ENCODE measurements around the gene HSPBP1. TPM values are rescaled to one million over a fixed set of nuclear protein-coding genes. Genes with fewer than 3 reads are reported as not detected.

The HSPBP1 gene
- total and polyA plus RNA-seq, 7 donors: 23.0 to 98.2 (median 34.0) TPM

DNA sequence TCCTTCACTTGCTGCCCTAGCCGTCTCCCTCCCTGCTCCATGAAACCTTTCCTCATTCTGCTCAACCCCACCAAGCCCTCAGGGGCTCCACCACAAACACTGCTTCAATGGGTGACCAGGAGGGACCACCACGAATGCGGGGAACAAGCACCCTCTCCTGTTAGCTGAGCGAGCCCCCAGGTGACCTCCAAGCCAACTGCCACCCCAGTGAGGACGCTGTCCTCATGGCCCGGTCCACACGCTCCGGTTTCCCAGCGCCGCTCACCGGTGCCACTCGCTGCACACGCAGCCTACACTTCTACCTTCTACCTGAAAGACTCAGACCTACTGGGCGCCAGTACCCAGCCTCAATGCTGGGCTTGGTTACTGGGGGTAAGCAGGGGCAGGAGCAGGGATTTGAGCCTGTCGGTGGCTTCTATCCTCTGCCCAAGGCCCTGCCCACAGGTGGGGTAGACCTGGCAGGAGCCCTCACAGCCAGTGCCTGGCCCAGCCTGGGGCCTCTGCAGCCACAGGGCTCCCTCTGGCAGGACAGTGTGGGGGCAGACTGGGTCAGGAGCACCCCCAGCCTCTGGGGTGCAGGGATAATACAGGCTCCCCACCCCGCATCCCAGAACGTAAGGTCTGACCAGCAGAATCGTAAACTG lies 50.6 kb downstream of the HSPBP1 start:
- Histone ChIP-seq H3K27ac (no peak overlapping the region), H3K27me3 (ENCODE audit: insufficient read depth in 3 of 3, low read length in 2 of 3) (no peaks in the 10 kb centered on the region), H3K4me3 (no peak overlapping the region), H3K9me3 (no peaks in the 10 kb centered on the region), H3K4me1 (no peaks in the 10 kb centered on the region), H3K36me3 (ENCODE audit: insufficient read depth in 1 of 2, low read depth in 1 of 2) (peaks cover 6 to 76% of the 10 kb centered on the region in 2 donors)
- no peak for ATAC-seq
- TF ChIP-seq, protein P1, sequence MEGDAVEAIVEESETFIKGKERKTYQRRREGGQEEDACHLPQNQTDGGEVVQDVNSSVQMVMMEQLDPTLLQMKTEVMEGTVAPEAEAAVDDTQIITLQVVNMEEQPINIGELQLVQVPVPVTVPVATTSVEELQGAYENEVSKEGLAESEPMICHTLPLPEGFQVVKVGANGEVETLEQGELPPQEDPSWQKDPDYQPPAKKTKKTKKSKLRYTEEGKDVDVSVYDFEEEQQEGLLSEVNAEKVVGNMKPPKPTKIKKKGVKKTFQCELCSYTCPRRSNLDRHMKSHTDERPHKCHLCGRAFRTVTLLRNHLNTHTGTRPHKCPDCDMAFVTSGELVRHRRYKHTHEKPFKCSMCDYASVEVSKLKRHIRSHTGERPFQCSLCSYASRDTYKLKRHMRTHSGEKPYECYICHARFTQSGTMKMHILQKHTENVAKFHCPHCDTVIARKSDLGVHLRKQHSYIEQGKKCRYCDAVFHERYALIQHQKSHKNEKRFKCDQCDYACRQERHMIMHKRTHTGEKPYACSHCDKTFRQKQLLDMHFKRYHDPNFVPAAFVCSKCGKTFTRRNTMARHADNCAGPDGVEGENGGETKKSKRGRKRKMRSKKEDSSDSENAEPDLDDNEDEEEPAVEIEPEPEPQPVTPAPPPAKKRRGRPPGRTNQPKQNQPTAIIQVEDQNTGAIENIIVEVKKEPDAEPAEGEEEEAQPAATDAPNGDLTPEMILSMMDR (IDR thresholded peaks at IDR 0.05): no peak
- intact Hi-C loops (cut with DNase I): no loop called here
- 93 to 95% (median 94%) methylated on average over 18 of the region's 18 CpGs for WGBS, 3 donors
- DNase-seq: no peak

GRCh38 chr19:55228403-55229031 lies 51.4 kb downstream of the HSPBP1 start, which contains the start of gene TMEM86B:
Gene TMEM86B (minus strand): TSS chr19:55228763. CDS start chr19:55228741, 22 bp downstream.
- TF ChIP-seq, protein P1 (IDR thresholded peaks at IDR 0.05): no peak
- Histone ChIP-seq H3K9me3 (no peaks in the 10 kb centered on the region), H3K4me3 (no peak within 1 kb of the TSS), H3K27ac (no peak within 1 kb of the TSS), H3K4me1 (no peaks in the 10 kb centered on the region), H3K27me3 (ENCODE audit: insufficient read depth in 3 of 3, low read length in 2 of 3) (no peaks in the 10 kb centered on the region), H3K36me3 (ENCODE audit: insufficient read depth in 1 of 2, low read depth in 1 of 2) (peaks cover 6 to 68% of the 10 kb centered on the region in 2 donors)
- intact Hi-C loops (cut with DNase I): no loop called here
- WGBS, 3 donors: 84 to 89% (median 88%) methylated on average over 11 to 12 of the region's 12 CpGs
- ATAC-seq: no peak
- DNase-seq: no peak

- Histone ChIP-seq H3K4me3 (no peak overlapping the region), H3K27ac (no peak overlapping the region), H3K36me3 (ENCODE audit: insufficient read depth in 1 of 2, low read depth in 1 of 2) (peaks cover 6 to 63% of the 10 kb centered on the region in 2 donors), H3K4me1 (no peaks in the 10 kb centered on the region), H3K27me3 (ENCODE audit: insufficient read depth in 3 of 3, low read length in 2 of 3) (no peaks in the 10 kb centered on the region), H3K9me3 (no peaks in the 10 kb centered on the region)
- TF ChIP-seq, protein P1 (IDR thresholded peaks at IDR 0.05): no peak
- 59 to 73% (median 63%) methylated on average over 17 of the region's 17 CpGs for WGBS, 3 donors
- DNase-seq (no peak), ATAC-seq (peak in 1 of 4 donors; percentile 3)
- intact Hi-C loops (cut with DNase I): no loop called here
Observed at GRCh38 chr19:55228015-55228391, 51.9 kb downstream of the HSPBP1 start.

DNA sequence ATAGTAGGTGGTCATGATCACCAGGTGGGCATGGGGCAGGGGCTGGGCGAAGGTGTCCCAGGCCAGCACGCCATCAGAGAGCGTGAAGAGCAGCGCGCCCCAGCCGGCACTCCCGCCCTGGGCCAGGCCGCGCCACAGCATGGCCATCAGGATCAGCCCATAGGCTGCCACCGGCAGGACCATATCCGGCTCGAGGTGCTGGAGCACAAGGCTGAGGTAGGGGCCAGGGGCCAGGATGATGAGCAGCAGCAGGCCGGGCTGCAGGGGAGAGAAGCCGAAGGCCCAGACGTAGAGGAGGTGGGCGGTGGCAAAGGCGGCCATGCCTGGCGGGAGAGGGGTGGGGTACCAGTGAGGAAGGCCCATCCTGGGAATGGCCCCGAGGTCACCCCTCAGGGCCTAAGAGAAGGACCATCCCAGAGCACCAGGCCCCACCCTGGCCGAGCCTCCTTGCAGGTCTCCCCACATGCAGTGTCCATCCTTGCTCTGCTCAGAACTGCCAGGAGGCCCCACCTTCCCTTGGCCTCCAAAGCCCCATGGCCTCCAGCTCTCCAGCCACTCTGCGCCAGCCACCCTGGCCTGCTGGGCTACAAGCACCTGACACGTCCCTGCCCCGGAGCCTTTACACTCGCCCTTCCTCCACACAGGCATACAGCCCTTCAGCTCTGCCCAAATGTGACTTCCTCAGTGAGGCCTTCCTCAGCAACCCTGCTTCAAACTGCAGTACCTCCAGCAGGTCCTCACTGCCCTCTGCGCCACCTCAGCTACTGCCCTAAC lies 52.5 kb downstream of the HSPBP1 start:
- H3K27me3 ChIP-seq (ENCODE audit: insufficient read depth in 3 of 3, low read length in 2 of 3): no peaks in the 10 kb centered on the region
- H3K9me3 ChIP-seq: no peaks in the 10 kb centered on the region
- H3K4me3 ChIP-seq: no peak overlapping the region
- peaks cover 6 to 58% of the 10 kb centered on the region in 2 donors for H3K36me3 ChIP-seq (ENCODE audit: insufficient read depth in 1 of 2, low read depth in 1 of 2)
- DNase-seq: peak in 1 of 2 donors; percentile 37
- H3K4me1 ChIP-seq: no peaks in the 10 kb centered on the region
- intact Hi-C loops (cut with DNase I): no loop called here
- WGBS, 3 donors: 85 to 89% (median 87%) methylated on average over 25 of the region's 25 CpGs
- no peak overlapping the region for H3K27ac ChIP-seq
- TF ChIP-seq, protein P1 (IDR thresholded peaks at IDR 0.05): no peak
- peak in 1 of 4 donors; percentile 8 for ATAC-seq
